SK-MEL-5 (cell line): ENCODE results near the gene YEATS2. TPM values are rescaled to one million over a fixed set of nuclear protein-coding genes. Genes with fewer than 3 reads are reported as not detected.

ENCODE experiments used
- DNase-seq: peaks from one replicate; pipeline ENCODE4 v3.0.0-alpha.2; 2016; ENCODE audit warnings: low read depth, low spot score
- in situ Hi-C: cut with HindIII; loops from 2 replicates; pipeline ENCODE4 v1.10.0; 2016; ENCODE audit warnings: low sequenced_read_pairs, high pct_unique_total_duplicates, low pct_unique_long_range_greater_than_20kb
- total RNA-seq: library from RNA; depleted of rRNA; stranded (reverse); fragments of >200 nt; shearing (Covaris generic); gene quantifications from 2 replicates; pipeline ENCODE4 v1.2.3, GENCODE V29; 2014; rRNA removed

The YEATS2 gene
- total RNA-seq, 1 experiment from 2014 or later = 30.7 TPM

- no peak for DNase-seq
- in situ Hi-C loops = no loop called here
Measured at GRCh38 chr3:183837894-183838293, 140.3 kb downstream of the YEATS2 start.

GRCh38 chr3:183839751-183840150, 142.2 kb downstream of the YEATS2 start:
- DNase-seq = no peak
- in situ Hi-C loops = no loop called here

- peak; percentile 28 for DNase-seq
- in situ Hi-C loops = no loop called here
Measured at GRCh38 chr3:183844606-183845005, 147.0 kb downstream of the YEATS2 start.

- in situ Hi-C loops = no loop called here
- DNase-seq = no peak
Measured at GRCh38 chr3:183845090-183845489, 147.5 kb downstream of the YEATS2 start.

- in situ Hi-C loops = no loop called here
- DNase-seq = no peak
Measured at GRCh38 chr3:183845608-183846288, 148.2 kb downstream of the YEATS2 start.

GRCh38 chr3:183854318-183855035, 156.9 kb downstream of the YEATS2 start:
- in situ Hi-C loops = no loop called here
- no peak for DNase-seq

GRCh38 chr3:183857863-183858262, 160.3 kb downstream of the YEATS2 start:
- in situ Hi-C loops = no loop called here

More at GRCh38 chr3:183857863-183858262, 160.3 kb downstream of the YEATS2 start:
- no peak for DNase-seq

Other genes with a start within 250 kb of the YEATS2 start
- 0.11 and 0.13 TPM in 2 replicates for gene KLHL6, start 142.1 kb upstream of the YEATS2 start, total RNA-seq
- gene KLHL24, start 62.2 kb upstream of the YEATS2 start, total RNA-seq = 79.1 and 85.8 TPM in 2 replicates
- 4.5 and 5.7 TPM in 2 replicates for gene MAP6D1, start 127.8 kb downstream of the YEATS2 start, total RNA-seq
- gene PARL, start 187.1 kb downstream of the YEATS2 start, total RNA-seq = 55.4 and 68.7 TPM in 2 replicates